IMR-90 (cell line): ENCODE results near the gene IGHMBP2. TPM values are rescaled to one million over a fixed set of nuclear protein-coding genes. Genes with fewer than 3 reads are reported as not detected.

Experiments used
- ATAC-seq: fragments of 200-7000 bp; cut with Tn5 transposase; 2 replicates; pipeline ENCODE4 v1.9.1; 2020; ENCODE audit warnings: low read depth, mild to moderate bottlenecking, moderate library complexity
- BruUV-seq: library from RNA; stranded (reverse); fragments of 400-500 nt; replicated peaks from 2 replicates; lab custom pipeline; 2021; lab: Mats Ljungman, UMichigan
- CTCF ChIA-PET: fragments of 300-600 bp; formaldehyde crosslinking; extraction: SDS; loops from one replicate; lab custom pipeline; 2021; ENCODE audit warnings: antibody characterized with exemption; lab: Yijun Ruan, JAX
- POLR2A ChIA-PET: fragments of 300-600 bp; sonication (Branson Sonifier 250); formaldehyde crosslinking; loops from one replicate; lab custom pipeline; 2022; ENCODE audit warnings: antibody characterized with exemption; ENCODE audit not compliant: unreplicated experiment; lab: Charles Lee
- DNase-seq: peaks from one replicate; pipeline ENCODE4 v3.0.0; 2013
- H2AFZ ChIP-seq: replicated peaks from 2 replicates; pipeline ENCODE3; 2013; ENCODE audit warnings: low read length, mild to moderate bottlenecking; ENCODE audit not compliant: poor library complexity
- H2AK5ac ChIP-seq: 2 replicates; pipeline ENCODE4 v1.6.1; 2013; ENCODE audit warnings: low read depth, low read length, inconsistent platforms
- H2AK9ac ChIP-seq: replicated peaks from 2 replicates; pipeline ENCODE3; 2013; ENCODE audit warnings: mild to moderate bottlenecking, low read depth, low read length, moderate library complexity; ENCODE audit not compliant: poor library complexity
- H2BK120ac ChIP-seq: 2 replicates; pipeline ENCODE4 v1.6.1; 2013; ENCODE audit warnings: low read depth, low read length, inconsistent platforms
- H2BK15ac ChIP-seq: 3 replicates; pipeline ENCODE4 v1.6.1; 2013; ENCODE audit warnings: low read depth, low read length, inconsistent platforms
- H2BK20ac ChIP-seq: 2 replicates; pipeline ENCODE4 v1.6.1; 2013; ENCODE audit warnings: low read depth, mild to moderate bottlenecking, inconsistent platforms, low read length, moderate library complexity
- H2BK5ac ChIP-seq: 2 replicates; pipeline ENCODE4 v1.6.1; 2013; ENCODE audit warnings: mild to moderate bottlenecking, low read depth, low read length, inconsistent platforms; ENCODE audit not compliant: poor library complexity, severe bottlenecking
- H3K14ac ChIP-seq: replicated peaks from 2 replicates; pipeline ENCODE4 v1.6.1; 2013; ENCODE audit warnings: low read depth, low read length, inconsistent platforms
- H3K18ac ChIP-seq: 2 replicates; pipeline ENCODE4 v1.6.1; 2013; ENCODE audit warnings: low read depth, low read length, control low read depth
- H3K23ac ChIP-seq: 2 replicates; pipeline ENCODE4 v1.6.1; 2013; ENCODE audit warnings: low read depth, low read length, inconsistent platforms
- H3K27ac ChIP-seq: 2 replicates; pipeline ENCODE4 v1.5.1; 2013; ENCODE audit warnings: mild to moderate bottlenecking, control low read depth, low read length; ENCODE audit not compliant: insufficient read depth
- H3K27me3 ChIP-seq: 2 replicates; pipeline ENCODE4 v1.6.1; 2013; ENCODE audit warnings: low read length; ENCODE audit not compliant: control insufficient read depth, insufficient read depth
- H3K36me3 ChIP-seq: 2 replicates; pipeline ENCODE4 v1.6.1; 2013; ENCODE audit warnings: low read length, mixed read lengths; ENCODE audit not compliant: control insufficient read depth, insufficient read depth
- H3K4ac ChIP-seq: 2 replicates; pipeline ENCODE4 v1.6.1; 2013; ENCODE audit warnings: low read depth, low read length, inconsistent platforms
- H3K4me1 ChIP-seq: 2 replicates; pipeline ENCODE4 v1.6.1; 2013; ENCODE audit warnings: low read length, mixed read lengths; ENCODE audit not compliant: control insufficient read depth, insufficient read depth
- H3K4me2 ChIP-seq: 2 replicates; pipeline ENCODE4 v1.6.1; 2013; ENCODE audit warnings: low read depth, mild to moderate bottlenecking, control low read depth, low read length, moderate library complexity
- H3K4me3 ChIP-seq: 2 replicates; pipeline ENCODE4 v1.5.1; 2013; ENCODE audit warnings: low read depth, mild to moderate bottlenecking, control low read depth, low read length, moderate library complexity; ENCODE audit not compliant: insufficient read depth
- H3K56ac ChIP-seq: 2 replicates; pipeline ENCODE4 v1.6.1; 2013; ENCODE audit warnings: low read length, inconsistent platforms; ENCODE audit not compliant: insufficient read depth; ENCODE audit errors: extremely low read depth
- H3K79me1 ChIP-seq, 2 experiments: 2 replicates each; pipeline ENCODE4 v1.6.1; 2013; ENCODE audit warnings: low read length in 2 of 2, inconsistent platforms in 1 of 2, low read depth in 1 of 2
- H3K9ac ChIP-seq: 2 replicates; pipeline ENCODE4 v1.6.1; 2013; ENCODE audit warnings: low read depth, low read length, control low read depth
- H3K9me1 ChIP-seq: 2 replicates; pipeline ENCODE4 v1.6.1; 2013; ENCODE audit warnings: low read length, inconsistent platforms; ENCODE audit not compliant: insufficient read depth
- H3K9me3 ChIP-seq: 2 replicates; pipeline ENCODE4 v1.6.1; 2013; ENCODE audit warnings: low read length; ENCODE audit not compliant: control insufficient read depth, insufficient read depth
- H4K20me1 ChIP-seq: 2 replicates; pipeline ENCODE4 v1.6.1; 2013; ENCODE audit warnings: low read length, inconsistent platforms; ENCODE audit not compliant: insufficient read depth
- H4K5ac ChIP-seq: 2 replicates; pipeline ENCODE4 v1.6.1; 2013; ENCODE audit warnings: mild to moderate bottlenecking, low read depth, low read length, control low read depth
- H4K8ac ChIP-seq, 2 experiments: 2 replicates each; pipeline ENCODE4 v1.6.1; 2013; ENCODE audit warnings: low read depth in 2 of 2, low read length in 2 of 2, control low read depth in 1 of 2, inconsistent platforms in 1 of 2
- H4K91ac ChIP-seq: 2 replicates; pipeline ENCODE4 v1.6.1; 2013; ENCODE audit warnings: low read depth, low read length, inconsistent platforms; ENCODE audit not compliant: insufficient read depth
- BHLHE40 ChIP-seq: fragments of 150-350 bp; IDR thresholded peaks from 2 replicates; pipeline ENCODE4 v1.6.1; 2016; ENCODE audit warnings: mild to moderate bottlenecking, low read depth, low read length
- CEBPB ChIP-seq: IDR thresholded peaks from 2 replicates; pipeline ENCODE4 v1.6.1; 2012; ENCODE audit warnings: low read depth, low read length, improper control_type of control experiment
- CHD1 ChIP-seq: IDR thresholded peaks from 2 replicates; pipeline ENCODE4 v1.6.1; 2012; ENCODE audit warnings: low read depth, low read length, improper control_type of control experiment
- FOS ChIP-seq: fragments of 150-350 bp; IDR thresholded peaks from 2 replicates; pipeline ENCODE4 v1.6.1; 2016; ENCODE audit warnings: low read depth, low read length
- MAZ ChIP-seq: IDR thresholded peaks from 2 replicates; pipeline ENCODE4 v1.6.1; 2012; ENCODE audit warnings: low read depth, mild to moderate bottlenecking, low read length, improper control_type of control experiment, moderate library complexity, borderline replicate concordance
- MXI1 ChIP-seq: IDR thresholded peaks from 2 replicates; pipeline ENCODE4 v1.6.1; 2012; ENCODE audit warnings: low read depth, mild to moderate bottlenecking, low read length, moderate library complexity, borderline replicate concordance
- NFE2L2 ChIP-seq: fragments of 150-350 bp; IDR thresholded peaks from 2 replicates; pipeline ENCODE4 v1.6.1; 2016; ENCODE audit warnings: low read depth, mild to moderate bottlenecking, low read length
- POLR2A ChIP-seq: IDR thresholded peaks from 2 replicates; pipeline ENCODE4 v1.6.1; 2012; ENCODE audit warnings: mild to moderate bottlenecking, low read depth, low read length
- RFX5 ChIP-seq: IDR thresholded peaks from 2 replicates; pipeline ENCODE4 v1.8.0; 2012; ENCODE audit warnings: low read depth, mild to moderate bottlenecking, low read length, moderate library complexity
- SMC3 ChIP-seq: fragments of 150-350 bp; IDR thresholded peaks from 2 replicates; pipeline ENCODE4 v1.6.1; 2016; ENCODE audit warnings: low read depth, mild to moderate bottlenecking, antibody characterized with exemption, low read length, moderate library complexity
- WGBS, 2 experiments: methylation state at CpG; one replicate each; pipeline versions ENCODE4 v1.1.5 to v1.1.7; 2013; ENCODE audit warnings: missing lambda C conversion rate in 2 of 2; ENCODE audit not compliant: insufficient read length in 1 of 2; ENCODE audit errors: extremely low coverage in 2 of 2; 5-methylcytosine and 5-hydroxymethylcytosine counted together
- dilution Hi-C: fragments of 300-500 bp; cut with HindIII; formaldehyde crosslinking; loops from one replicate; pipeline ENCODE4 v1.14.3; 2018; ENCODE audit warnings: low sequenced_read_pairs; ENCODE audit not compliant: unreplicated experiment
- in situ Hi-C: fragments of 300-500 bp; cut with MboI; formaldehyde crosslinking; loops from 3 replicates; pipeline ENCODE4 v1.14.3; 2019; ENCODE audit warnings: low sequenced_read_pairs, inconsistent platforms, mixed read lengths
- intact Hi-C: fragments of 100-400 bp; cut with micrococcal nuclease; formaldehyde crosslinking; loops from 2 replicates; pipeline ENCODE4 v1.10.0; 2022
- polyA plus RNA-seq, 3 experiments: library from polyadenylated mRNA; depleted of rRNA; stranded (reverse); fragments of >200 nt; gene quantifications; 2 replicates each; pipeline ENCODE4 v1.2.3, GENCODE V29; 2012; ENCODE audit warnings: low replicate concordance in 1 of 3
- total RNA-seq: library from RNA; depleted of rRNA; stranded (reverse); fragments of >200 nt; gene quantifications from 2 replicates; pipeline ENCODE4 v1.2.3, GENCODE V29; 2012
- TF ChIP-seq, protein P1 (sequence below): fragments of 150-350 bp; IDR thresholded peaks from 2 replicates; pipeline ENCODE4 v1.6.1; 2017; ENCODE audit warnings: mild to moderate bottlenecking, antibody characterized with exemption, low read length, low read depth
- TF ChIP-seq, protein P2 (sequence below): conservative IDR thresholded peaks from 2 replicates; pipeline ENCODE4 v1.5.1; 2012; ENCODE audit warnings: mild to moderate bottlenecking, low read depth, low read length, improper control_type of control experiment
- TF ChIP-seq, protein P3 (sequence below): fragments of 150-350 bp; IDR thresholded peaks from 2 replicates; pipeline ENCODE4 v1.6.1; 2016; ENCODE audit warnings: low read depth, mild to moderate bottlenecking, low read length, moderate library complexity, borderline replicate concordance

The IGHMBP2 gene
- total and polyA plus RNA-seq, 2 of the 4 experiments (the other 2 are of a cell fraction) = 4.5 to 11.1 TPM

DNA sequence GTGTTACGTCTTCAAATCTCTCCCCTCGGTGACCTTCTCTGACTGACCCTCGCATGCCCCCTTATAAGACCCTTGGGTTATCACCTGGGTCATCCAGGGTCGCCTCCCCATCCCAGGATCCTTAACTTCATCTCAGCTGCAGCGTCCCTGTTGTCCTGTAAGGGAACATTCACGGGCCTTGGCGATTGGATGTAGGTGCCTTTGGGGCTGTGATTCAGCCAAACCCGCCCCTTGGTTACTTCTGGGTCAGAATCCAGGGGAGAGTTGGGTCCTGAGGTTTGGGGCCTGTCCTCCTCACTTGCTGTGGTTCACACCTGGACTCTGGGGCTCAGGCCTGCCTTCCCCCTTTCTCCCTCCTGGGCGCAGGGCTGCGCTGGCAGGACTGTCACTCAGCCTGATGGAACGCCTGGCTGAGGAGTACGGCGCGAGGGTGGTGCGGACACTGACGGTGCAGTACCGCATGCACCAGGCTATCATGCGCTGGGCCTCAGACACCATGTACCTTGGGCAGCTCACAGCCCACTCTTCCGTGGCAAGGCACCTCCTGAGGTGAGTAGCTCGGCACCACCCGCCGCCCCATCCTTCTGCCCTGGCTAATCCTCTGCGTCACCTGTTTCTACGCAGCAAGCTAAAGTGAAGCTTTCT, 29.4 kb downstream of the IGHMBP2 start:
- no peak overlapping the region for H2BK20ac ChIP-seq
- POLR2A ChIA-PET = no interaction called here
- no peak overlapping the region for H4K91ac ChIP-seq
- peaks cover 73% of the 10 kb centered on the region for H3K36me3 ChIP-seq
- H2BK120ac ChIP-seq = no peak overlapping the region
- no peak overlapping the region for H2AK9ac ChIP-seq
- TF ChIP-seq, protein P1, sequence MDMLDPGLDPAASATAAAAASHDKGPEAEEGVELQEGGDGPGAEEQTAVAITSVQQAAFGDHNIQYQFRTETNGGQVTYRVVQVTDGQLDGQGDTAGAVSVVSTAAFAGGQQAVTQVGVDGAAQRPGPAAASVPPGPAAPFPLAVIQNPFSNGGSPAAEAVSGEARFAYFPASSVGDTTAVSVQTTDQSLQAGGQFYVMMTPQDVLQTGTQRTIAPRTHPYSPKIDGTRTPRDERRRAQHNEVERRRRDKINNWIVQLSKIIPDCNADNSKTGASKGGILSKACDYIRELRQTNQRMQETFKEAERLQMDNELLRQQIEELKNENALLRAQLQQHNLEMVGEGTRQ = no peak
- TF ChIP-seq, protein P2, sequence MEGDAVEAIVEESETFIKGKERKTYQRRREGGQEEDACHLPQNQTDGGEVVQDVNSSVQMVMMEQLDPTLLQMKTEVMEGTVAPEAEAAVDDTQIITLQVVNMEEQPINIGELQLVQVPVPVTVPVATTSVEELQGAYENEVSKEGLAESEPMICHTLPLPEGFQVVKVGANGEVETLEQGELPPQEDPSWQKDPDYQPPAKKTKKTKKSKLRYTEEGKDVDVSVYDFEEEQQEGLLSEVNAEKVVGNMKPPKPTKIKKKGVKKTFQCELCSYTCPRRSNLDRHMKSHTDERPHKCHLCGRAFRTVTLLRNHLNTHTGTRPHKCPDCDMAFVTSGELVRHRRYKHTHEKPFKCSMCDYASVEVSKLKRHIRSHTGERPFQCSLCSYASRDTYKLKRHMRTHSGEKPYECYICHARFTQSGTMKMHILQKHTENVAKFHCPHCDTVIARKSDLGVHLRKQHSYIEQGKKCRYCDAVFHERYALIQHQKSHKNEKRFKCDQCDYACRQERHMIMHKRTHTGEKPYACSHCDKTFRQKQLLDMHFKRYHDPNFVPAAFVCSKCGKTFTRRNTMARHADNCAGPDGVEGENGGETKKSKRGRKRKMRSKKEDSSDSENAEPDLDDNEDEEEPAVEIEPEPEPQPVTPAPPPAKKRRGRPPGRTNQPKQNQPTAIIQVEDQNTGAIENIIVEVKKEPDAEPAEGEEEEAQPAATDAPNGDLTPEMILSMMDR = no peak
- TF ChIP-seq CHD1 = no peak
- TF ChIP-seq RFX5 = no peak
- no peak for TF ChIP-seq POLR2A
- TF ChIP-seq FOS = no peak
- TF ChIP-seq NFE2L2 = no peak
- no peak for TF ChIP-seq MXI1
- no peak for TF ChIP-seq BHLHE40
- no peak for TF ChIP-seq CEBPB
- TF ChIP-seq, protein P3, sequence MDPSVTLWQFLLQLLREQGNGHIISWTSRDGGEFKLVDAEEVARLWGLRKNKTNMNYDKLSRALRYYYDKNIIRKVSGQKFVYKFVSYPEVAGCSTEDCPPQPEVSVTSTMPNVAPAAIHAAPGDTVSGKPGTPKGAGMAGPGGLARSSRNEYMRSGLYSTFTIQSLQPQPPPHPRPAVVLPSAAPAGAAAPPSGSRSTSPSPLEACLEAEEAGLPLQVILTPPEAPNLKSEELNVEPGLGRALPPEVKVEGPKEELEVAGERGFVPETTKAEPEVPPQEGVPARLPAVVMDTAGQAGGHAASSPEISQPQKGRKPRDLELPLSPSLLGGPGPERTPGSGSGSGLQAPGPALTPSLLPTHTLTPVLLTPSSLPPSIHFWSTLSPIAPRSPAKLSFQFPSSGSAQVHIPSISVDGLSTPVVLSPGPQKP = no peak
- TF ChIP-seq SMC3 = no peak
- no peak for TF ChIP-seq MAZ
- no peaks in the 10 kb centered on the region for H3K4me1 ChIP-seq
- H2BK5ac ChIP-seq = no peak overlapping the region
- no peak overlapping the region for H2AK5ac ChIP-seq
- no peak overlapping the region for H3K18ac ChIP-seq
- no peak overlapping the region for H3K4me2 ChIP-seq
- no peak overlapping the region for H3K56ac ChIP-seq
- H3K4me3 ChIP-seq = no peak overlapping the region
- H3K23ac ChIP-seq = no peak overlapping the region
- dilution Hi-C loops = no loop called here
- intact Hi-C loops = no loop called here
- H3K27me3 ChIP-seq = no peaks in the 10 kb centered on the region
- no peak overlapping the region for H4K5ac ChIP-seq
- H2AFZ ChIP-seq = no peak overlapping the region
- WGBS, 2 experiments = 100% methylated on average over 5 of the region's 24 CpGs; no CpG with 5 or more reads in 1 of the 2 experiments
- no peak overlapping the region for H2BK15ac ChIP-seq
- no peak overlapping the region for H3K14ac ChIP-seq
- in situ Hi-C loops = loop anchor here (25.0 kb wide), 1 partner anchor 729 kb away; no protein-coding TSS in a partner anchor
- H3K79me1 ChIP-seq = peaks cover under 1 to 2% of the 10 kb centered on the region in 2 experiments; a peak in 2 of 4 replicates
- H3K4ac ChIP-seq = no peak overlapping the region
- no peaks in the 10 kb centered on the region; the same call in 1 of the 2 replicates for H3K9me1 ChIP-seq
- CTCF ChIA-PET = no interaction called here
- BruUV-seq = no TSS peak
- H3K9ac ChIP-seq = no peak overlapping the region
- no peaks in the 10 kb centered on the region for H4K20me1 ChIP-seq
- ATAC-seq (no peak), DNase-seq (no peak)
- no peaks in the 10 kb centered on the region for H3K9me3 ChIP-seq
- H3K27ac ChIP-seq = no peak overlapping the region
- H4K8ac ChIP-seq = no peak overlapping the region
